Stimulated activated CD4-positive, alpha-beta T cell treated with anti-CD3 and anti-CD28 coated beads, Interleukin-1b, Interleukin-23, amount 100 ng/mL, for 48 hours (primary cell): ENCODE results near the gene ERC2.
"Not testable (repeated sequence)": the region's sequence is repeated elsewhere in the genome, so short reads cannot be mapped to it uniquely, and the experiment has no call there.

Source experiments
- DNase-seq: peaks from one replicate; pipeline ENCODE4 v3.0.0-alpha.2; 2020

ERC2 gene

DNA sequence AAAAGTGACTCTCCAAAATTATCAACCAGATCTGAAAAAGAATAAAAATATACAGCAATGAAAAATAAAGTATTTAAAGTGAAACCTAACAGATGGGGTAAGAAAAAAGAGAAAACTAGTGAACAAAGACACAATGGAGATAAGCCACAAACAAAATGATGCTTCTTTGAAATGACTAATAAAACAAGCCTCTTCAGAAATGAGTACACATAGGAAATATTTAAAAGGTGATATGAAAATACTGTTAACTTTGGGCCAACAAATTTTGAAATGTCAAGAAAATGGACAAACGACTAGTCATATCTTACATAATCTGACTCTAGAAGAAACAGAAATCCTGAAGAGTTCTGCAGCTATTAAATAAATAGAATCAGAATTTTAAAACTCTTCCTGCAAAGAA, 164.2 kb downstream of the ERC2 start:
- no peak for DNase-seq

DNA sequence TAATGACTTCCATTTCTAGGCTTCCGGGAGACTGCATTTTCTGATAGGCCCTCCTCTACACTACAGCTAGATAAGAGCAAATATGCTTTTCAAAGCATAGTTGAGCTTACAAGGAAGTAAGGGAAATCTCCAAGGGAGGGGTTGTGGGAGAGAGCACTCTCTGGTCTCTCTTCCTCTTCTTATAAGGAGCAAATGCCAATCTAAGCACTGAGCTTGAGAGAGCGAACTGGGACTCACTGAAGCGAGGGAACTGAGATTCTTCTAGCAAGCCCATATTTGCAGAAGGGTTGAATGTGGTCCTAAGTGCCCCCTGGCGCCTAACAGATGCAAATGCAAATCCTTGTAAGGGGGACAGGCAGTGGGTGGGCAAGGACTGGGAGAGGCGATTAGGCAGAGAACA, 164.8 kb downstream of the ERC2 start:
- DNase-seq, result peak; percentile 8

DNA sequence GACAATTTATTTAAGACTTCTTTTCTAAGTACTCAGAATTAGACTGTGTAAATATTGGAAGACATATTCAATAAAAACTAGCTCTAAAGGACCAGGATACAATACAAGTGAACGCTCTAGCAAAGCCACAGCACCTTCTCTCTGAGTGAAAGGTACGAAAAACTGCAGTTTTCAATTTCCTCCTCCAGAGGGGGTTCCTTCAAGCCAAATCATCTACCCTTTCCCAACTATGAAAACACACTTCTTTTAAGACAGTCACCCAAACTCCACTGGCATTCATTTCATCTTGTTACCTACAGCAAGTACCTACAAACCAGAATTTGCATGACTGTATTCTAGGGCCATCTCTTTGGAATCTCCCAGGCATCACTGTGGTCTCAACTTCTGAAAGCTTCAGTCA, 165.8 kb downstream of the ERC2 start:
- no peak for DNase-seq

DNA sequence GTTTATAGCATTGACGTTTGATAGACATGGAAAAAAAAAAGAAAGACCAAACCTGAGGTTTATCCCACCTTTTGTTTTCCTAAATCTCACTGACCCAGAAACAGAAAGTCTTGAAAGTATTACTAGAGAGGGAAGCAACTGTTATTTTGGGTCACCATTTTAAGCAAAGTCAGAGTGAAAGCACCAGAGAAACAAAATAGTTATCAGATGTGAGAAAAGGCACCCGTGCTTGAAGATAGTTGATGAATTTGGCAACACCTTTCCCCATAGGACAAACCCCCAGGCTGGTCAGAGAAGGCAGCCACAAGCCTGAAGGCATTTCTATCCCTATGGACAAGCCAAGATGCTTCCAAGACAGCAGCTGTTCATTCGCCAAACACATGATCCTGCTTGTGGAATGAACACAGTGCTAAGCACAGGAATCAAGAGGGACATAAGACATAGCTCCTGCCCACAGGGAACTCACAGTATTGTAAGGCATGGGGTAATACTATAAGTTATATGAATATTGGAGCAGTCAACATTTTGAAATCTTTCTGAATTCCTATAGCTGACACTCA, 170.9 kb downstream of the ERC2 start:
- no peak for DNase-seq

DNA sequence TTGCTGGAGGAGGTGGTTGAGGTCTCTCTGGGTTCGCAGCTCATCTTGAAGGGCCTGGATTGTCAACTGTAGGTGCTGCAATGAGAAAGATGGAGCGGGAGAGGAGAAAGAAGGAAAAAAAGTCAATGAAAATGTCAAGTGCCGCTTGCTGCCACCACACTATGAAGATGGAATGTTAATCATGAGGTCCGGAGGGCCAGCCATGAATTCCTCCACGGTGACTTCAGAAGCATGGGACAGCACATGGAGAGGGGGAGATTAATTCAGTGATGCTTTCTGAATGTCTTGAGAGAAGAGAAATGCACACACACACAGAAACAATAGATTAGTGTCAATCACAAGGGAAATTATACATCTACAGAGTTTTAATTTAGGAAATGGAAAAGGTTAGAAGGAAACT, 171.9 kb downstream of the ERC2 start:
- no peak for DNase-seq

DNA sequence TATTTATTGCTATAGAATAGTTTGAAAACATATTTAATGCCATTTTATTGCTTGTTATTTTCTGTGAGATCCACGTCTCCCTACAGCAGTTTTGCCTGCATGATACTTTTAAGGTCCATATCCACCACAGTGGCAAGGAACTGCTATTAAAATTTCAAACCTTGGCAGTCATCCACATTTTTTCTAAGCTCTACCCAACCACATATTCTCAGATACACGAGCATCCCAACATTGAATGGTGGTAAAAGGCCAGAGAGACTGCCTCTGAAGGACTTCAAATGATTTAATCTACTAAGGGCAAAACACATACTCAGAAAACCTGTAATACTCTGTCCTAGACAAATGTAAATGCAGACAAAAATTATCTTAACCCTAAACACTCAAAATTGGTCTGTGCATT, 173.1 kb downstream of the ERC2 start:
- DNase-seq, result no peak

DNA sequence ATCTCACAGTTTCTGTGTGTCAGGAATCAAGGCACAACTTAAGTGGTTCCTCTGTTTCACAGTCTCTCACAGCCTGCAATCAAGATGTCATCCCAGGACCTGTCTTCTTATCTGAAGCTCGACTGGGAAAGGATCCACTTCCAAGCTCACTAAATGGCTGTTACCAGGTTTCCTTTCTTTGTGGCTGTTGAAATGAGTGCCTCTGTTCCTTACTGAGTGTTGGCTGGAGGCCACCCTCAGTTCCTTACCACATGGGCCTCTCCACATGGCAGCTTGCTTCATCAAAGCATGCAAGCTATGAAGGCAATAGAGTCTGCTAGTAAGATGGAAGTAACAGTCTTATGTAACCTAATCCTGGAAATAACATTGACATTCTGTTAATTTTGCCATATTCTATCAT, 174.0 kb downstream of the ERC2 start:
- no peak for DNase-seq

DNA sequence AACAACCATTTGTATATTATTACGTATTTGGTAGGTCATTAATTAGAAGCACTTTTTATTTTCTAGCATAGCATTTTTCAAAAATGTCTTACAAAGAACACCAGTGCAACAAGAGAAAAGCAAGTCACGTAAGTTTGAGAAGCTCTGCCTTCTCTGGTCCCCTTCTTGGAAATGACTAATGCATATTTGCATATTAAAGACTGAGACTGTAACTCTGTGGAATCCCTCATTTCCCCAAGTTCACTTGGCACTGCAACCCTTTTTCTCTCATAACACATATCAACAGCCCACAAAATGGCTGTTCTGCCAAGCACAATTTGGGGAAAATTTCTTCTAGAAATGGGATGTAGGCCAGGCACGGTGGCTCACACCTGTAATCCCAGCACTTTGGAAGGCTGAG, 176.3 kb downstream of the ERC2 start:
- DNase-seq, result no peak

DNA sequence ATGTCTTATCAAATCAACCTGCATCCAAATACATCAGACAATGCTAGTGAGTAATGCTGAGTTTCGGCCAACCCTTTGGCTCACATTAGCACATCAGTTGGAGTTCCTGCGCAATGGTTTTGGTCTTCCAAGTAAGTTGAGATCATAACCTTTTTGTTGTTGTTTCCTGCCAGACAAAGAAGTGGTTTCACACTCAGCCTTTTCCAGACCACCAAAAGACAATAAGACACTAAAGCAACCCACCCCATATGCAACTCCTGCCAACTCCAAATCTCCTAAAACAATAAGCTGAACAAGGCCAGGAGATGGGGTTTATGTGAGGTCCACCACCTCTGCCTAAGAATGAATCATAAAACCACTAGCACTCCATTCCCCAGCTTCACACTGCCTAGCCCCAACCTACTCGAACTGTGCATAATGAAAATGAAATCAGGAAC, 177.0 kb downstream of the ERC2 start:
- DNase-seq, result peak; percentile 7

DNA sequence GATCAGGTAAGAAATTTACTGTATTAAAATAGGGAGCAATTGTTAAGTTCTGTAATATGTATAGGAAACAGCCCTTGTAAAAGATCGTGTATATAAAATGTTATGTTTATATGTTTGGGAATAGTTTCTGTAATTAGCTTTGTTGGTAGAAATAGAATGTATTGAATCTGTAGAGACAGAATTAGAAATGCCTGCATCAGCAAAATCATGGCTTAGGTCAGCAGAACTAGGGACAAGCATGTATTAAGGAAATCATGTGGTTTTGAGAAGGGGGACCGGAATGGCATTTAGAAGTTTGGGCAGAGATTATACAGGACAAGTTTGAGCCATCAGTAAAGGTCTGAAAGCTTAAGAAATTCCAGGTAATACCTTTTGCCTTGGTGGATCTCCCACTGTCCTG, 177.9 kb downstream of the ERC2 start:
- DNase-seq, result no peak

DNA sequence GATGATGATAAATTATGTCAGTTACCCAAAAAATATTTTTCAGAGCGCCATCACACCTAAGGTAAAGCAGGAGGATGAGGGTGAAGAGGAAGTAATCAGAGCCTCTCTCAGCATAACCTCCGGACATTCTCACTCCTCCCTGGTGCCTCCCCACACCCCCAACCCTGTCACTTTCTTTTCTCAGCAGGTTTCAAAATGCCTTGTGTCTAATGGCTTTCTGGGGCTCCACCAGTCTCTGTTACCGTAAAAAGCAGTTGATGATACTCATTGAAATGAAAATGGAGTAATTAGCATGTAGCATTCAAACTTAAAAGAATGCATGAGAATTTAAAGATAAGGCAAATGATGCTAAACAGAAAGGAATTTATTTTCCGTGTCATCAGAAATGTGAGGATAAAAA, 180.0 kb downstream of the ERC2 start:
- DNase-seq, result no peak

DNA sequence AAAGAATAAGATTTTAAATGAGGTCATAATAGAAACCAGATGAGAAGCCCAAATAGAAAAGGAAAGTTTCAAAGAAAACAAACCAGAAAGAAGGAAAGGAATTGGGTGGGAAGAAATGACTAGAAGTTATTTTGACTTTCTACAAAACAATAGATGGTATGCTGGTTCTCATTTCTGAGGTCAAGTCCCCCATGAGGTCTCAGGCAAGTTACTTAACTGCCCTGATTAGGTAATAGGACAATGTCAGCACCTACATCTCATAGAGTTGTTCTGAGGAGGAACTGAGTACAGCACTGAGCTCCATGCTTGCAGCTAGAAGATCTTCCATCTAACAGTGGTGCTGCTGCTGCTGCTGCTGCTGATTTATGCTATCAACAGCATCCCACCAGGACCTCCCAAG, 185.9 kb downstream of the ERC2 start:
- no peak for DNase-seq

DNA sequence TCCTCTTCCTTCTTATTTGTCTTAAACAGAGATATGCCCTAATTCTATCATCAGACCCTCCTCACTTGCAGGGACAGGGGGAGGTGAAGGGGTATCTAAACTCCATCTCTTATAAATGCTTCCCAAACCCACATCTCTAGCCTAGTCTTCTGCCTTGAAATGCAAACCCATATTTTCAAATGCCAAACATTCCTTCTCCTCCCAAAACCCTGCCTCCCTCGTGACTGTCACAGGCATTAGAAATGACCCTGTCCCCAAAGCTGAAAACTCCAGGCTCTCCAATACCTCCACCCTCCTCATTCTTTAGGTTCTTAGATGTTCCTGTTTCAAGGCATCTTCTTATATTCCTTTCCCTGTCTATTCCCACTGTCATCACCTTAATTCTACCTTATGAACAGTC, 191.0 kb downstream of the ERC2 start:
- no peak for DNase-seq

DNA sequence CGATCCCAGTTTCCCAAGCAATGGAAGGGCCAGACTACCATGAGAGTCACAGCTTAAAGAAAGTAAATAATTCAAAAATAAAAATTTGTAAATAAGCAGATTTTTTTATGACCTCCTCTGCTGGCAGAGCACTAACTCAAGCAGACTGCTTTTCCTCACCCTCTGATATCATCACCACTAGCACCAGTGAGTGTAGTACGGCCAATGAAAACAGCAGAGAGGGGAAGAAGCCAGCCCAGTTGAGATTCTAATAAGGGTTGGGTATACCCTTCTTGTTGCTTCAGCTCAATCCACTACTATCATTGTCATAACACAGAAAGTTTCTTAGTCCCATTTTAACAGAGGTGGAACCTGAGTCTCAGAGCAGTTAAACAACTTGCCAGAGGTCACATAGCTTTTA, 193.1 kb downstream of the ERC2 start:
- DNase-seq, result no peak

DNA sequence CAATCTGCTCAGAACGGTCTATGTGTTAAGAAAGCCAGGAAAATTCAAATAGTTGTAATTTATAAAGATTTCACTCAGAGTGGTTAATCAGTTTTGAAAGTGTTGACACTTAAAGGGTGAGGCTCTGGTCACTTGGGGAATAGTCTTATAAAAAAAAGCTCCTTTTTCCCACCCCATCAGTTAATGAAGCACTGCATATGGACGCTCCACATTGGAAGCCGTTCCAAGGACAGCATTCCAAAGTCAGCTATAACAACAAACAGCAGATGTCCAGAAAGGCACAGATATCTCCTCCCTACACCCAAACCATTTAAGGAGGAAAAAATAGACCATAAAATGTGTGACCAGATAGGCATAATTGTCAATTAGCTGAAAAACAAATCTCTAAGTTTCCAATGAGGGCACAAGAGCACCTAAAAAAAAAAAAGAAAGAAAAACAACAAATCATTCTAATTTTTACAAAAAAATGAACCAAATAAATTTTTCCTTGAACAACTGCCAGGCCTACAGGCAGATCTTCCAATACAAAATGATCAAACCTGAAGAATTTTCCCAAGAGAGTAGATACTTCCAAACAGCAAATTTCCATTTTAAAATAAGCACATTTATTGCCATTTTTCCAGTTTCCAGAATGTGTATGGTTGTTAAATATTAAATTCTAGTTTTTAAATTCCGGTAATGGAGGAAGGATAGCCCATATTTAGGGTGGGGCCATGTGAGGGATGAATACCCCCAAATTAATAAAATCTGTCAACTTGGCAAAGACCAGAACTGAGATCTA, 198.3 kb downstream of the ERC2 start:
- no peak for DNase-seq

DNA sequence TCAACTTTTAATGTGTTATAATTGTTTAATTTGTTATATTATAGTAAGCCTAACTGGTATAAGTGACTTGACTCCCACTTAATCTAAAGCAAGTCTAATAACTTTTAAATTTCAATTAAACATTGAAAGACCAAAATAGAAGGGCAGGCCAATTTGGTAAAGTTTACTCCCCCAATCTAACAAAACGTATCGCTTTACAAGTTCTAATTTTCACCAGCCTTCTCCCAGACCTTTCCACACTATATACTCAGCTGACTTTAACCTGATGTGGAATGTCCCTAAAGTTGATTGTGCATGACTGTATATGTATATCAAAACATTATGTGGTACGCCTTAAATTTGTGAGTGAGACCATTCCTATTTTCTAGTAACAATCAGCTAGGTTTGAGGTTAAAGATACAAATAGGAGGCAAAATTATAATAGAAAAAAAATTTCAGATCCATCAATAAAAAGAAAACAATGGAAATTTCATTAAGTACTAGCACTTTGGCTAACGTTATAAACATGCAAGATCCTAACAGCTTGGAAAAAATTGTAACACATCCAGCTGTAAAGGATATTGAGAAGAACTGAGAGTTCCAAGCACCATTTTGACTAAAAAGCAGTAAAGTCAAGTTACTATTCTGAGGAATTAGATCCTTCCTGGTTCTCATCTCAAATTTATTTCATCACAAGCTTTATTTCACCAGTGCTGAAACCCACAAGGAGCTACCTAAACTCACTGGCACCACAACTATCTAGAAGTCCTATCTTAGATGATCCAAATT, 199.5 kb downstream of the ERC2 start:
- no peak for DNase-seq

DNA sequence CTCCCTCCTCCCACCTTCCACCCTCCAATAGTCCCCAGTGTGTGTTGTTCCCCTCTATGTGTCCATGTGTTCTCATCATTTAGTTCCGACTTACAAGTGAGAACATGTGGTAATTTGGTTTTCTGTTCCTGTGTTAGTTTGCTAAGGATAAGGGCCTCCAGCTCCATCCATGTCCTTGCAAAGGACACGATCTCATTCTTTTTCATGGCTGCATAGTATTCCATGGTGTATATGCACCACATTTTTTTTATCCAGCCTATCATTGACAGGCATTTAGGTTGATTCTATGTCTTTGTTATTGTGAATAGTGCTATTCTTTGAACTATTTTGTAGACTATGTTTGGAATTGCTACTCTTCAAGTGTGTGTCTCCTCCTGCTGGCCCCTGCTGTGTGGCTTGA, 206.4 kb downstream of the ERC2 start:
- DNase-seq, result not testable (repeated sequence)

DNA sequence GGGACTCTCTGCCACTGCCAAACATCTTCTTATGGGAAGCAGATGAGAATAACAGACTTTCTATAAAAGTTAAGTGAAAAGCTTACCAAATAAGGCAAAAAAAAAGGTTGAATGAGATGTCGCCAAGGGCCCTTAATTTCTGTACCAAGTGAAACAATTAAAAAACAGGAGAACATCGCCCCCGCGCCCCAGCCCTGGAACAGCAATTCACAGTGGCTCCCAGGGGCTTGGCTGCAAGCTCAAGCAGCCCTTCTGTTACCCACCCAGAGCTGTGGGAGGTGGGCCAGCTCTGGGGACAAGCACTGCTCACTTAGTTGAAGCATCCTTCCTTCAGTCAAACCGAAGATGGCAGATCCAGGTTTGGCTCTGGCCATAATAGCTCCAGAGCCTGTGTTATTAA, 208.0 kb downstream of the ERC2 start:
- no peak for DNase-seq

DNA sequence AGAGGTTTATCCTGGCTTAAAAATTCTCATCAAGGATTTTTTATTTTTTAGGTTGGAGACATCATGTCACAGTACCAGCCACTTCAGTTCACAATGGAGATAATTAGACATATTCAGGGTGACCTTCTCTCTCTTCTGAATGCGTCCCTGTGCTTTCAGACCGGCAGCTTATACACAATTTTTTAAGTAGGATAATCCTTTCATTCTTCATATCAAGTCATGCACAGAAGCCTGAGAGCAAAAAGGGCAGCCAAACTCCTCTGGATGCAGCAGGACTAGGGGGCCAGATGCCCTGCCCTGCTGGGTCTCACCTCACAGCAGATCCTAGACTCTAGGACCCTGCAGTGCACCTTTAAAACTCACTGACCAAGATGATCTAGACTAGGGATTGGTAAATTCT, 210.4 kb downstream of the ERC2 start:
- no peak for DNase-seq

DNA sequence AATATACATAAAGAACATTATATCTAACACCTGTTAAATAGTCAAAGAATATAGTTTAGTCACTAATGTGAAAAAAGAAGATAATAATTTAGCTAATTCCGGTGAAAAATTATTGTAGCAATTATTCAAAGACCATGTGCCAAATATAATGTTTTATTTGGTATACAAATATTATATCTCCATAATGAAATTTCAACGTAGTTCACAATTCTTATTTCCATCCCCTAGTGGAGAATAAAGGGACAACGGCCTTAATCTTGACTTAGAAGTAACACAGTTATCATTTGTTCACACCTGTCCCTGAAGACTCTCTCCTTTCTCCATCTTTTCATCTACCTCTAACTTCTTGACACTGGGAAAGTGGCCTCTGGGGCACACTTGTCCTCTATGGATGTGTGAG, 213.4 kb downstream of the ERC2 start:
- DNase-seq, result no peak

DNA sequence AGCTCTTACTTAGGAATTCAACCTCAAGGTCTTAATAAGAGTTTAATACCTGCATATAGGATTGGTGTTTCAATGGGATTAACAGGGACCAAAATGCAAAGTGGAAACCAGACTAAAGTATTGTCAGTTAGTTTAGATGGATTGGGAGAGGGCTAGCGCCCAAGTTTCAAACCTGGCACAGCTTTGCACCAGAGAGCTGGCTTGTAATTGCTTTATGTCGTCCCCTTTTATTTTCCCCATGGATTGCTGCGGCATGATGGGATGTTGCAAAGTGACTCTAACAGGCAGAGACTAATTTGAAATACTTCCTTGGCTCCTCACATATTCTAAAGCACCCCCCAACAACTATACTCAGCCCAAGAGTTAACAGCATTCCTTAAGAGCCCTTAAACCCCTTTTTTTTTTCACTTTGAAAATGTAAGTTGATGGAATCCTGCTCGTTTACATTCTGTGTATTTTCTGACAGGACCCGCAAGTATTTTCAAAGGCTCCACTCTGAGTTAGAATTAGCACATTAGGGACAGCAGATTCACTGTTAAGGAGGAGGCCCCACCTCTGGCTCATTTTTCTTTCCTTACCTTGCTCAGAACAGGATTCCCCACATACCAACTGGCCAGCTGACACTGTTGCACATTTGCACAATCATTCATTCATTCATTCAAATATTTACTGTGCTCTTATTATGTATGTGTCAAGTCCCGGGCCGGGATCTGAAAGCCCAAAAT, 214.2 kb downstream of the ERC2 start:
- no peak for DNase-seq

DNA sequence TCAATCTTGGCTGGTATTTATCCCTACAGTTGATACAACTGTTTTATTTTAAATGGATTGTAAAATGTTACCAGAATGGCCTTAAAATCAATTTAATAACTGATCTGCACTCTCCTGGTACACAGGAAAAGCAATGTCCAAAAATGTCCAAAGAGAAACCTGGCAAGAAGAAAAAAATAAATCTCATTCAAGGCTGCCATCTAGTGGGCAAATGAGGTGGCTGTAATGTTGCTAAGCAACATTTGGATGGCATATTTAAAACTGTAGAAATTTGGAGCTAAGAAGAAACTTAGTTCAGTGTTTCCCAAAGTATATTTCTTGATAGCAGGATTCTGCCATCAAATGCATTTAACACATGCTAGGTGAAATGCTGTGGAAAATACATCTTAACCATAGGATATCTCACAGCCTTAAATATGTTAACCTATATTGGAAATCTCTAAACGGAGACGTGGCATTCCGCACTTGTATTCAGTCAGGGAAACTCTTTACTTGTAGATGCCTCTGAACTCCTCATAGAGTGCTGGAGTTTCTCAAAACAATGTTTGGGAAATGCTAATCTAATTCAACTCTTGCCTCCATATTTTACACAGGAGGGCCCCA, 216.8 kb downstream of the ERC2 start:
- no peak for DNase-seq

DNA sequence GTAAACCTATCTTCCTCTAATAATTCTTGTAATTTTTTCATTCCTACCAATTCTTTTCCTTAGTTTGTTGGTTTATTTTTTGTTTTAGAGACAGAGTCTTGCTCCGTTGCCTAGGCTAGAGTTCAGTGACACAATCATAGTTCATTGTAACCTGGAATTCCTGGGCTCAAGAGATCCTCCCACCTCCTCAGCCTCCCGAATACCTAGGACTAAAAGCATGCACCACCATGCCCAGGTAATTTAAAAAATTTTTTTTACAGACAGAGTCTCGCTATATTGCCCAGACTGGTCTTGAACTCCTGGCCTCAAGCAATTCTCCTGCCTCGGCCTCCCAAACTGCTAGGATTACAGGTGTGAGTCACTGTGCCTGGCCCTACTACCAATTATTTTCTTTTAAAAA, 220.2 kb downstream of the ERC2 start:
- DNase-seq, result no peak
